ENCODE data around the gene LACRT. TPM values are rescaled to one million over a fixed set of nuclear protein-coding genes. Genes with fewer than 3 reads are reported as not detected.

LACRT gene
- total and polyA plus RNA-seq, 2 donors (not counting 3 experiments of a cell fraction or from before 2014, with no cell fraction given), result not detected

DNA sequence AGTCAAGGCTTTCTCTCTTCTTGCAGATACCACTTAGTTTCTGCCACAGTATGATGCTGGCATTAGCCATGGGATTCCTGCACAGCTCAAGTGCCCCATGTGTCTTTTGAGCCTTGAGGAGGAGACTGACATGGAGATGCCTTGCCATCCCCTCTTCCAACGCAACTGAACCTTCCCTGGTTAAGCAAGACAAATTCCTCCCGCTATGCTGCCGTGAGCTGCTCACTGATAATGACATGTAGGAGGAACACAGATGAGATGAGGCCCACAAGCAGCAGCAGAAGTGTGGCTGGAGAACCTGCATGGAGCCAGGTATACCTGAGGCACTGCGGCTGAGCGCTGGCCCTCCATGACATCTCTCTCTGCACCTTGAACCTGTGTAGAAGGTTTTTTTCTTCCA is 30.8 kb downstream of the LACRT start:
- POLR2A ChIA-PET, result no interaction called here
- H3K4me1 ChIP-seq (ENCODE audit: control insufficient read depth, extremely low read depth, insufficient read depth, low read length), result no peaks in the 10 kb centered on the region
- no peak overlapping the region for H2AFZ ChIP-seq (ENCODE audit: low read depth, low read length)
- peaks cover 0 to 4% of the 10 kb centered on the region in 2 experiments for H3K27me3 ChIP-seq (ENCODE audit: control insufficient read depth in 2 of 2, insufficient read depth in 2 of 2, low read length in 2 of 2)
- FAIRE-seq (no peak), DNase-seq (ENCODE audit: low read depth, low spot score) (no peak)
- intact Hi-C loops (cut with micrococcal nuclease), result no loop called here
- H3K4me3 ChIP-seq (replicated peaks in 1 of 3; ENCODE audit: insufficient read depth in 1 of 3, low read depth in 1 of 3, low read length in 3 of 3), result no peak overlapping the region
- H3K9me1 ChIP-seq (replicated peaks; ENCODE audit: control insufficient read depth, extremely low read depth, insufficient read depth, low read length), result no peaks in the 10 kb centered on the region
- BruUV-seq (replicated peaks), result no TSS peak
- no peaks in the 10 kb centered on the region for H3K36me3 ChIP-seq (ENCODE audit: control insufficient read depth in 2 of 2, extremely low read depth in 1 of 2, insufficient read depth in 2 of 2, low read length in 2 of 2)
- TF ChIP-seq, protein P1, sequence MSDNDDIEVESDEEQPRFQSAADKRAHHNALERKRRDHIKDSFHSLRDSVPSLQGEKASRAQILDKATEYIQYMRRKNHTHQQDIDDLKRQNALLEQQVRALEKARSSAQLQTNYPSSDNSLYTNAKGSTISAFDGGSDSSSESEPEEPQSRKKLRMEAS (IDR thresholded peaks at IDR 0.05; ENCODE audit: insufficient read depth, insufficient read length), result no peak
- TF ChIP-seq MYC (IDR thresholded peaks at IDR 0.05; ENCODE audit: low read depth, low read length), result no peak
- TF ChIP-seq, protein P2, sequence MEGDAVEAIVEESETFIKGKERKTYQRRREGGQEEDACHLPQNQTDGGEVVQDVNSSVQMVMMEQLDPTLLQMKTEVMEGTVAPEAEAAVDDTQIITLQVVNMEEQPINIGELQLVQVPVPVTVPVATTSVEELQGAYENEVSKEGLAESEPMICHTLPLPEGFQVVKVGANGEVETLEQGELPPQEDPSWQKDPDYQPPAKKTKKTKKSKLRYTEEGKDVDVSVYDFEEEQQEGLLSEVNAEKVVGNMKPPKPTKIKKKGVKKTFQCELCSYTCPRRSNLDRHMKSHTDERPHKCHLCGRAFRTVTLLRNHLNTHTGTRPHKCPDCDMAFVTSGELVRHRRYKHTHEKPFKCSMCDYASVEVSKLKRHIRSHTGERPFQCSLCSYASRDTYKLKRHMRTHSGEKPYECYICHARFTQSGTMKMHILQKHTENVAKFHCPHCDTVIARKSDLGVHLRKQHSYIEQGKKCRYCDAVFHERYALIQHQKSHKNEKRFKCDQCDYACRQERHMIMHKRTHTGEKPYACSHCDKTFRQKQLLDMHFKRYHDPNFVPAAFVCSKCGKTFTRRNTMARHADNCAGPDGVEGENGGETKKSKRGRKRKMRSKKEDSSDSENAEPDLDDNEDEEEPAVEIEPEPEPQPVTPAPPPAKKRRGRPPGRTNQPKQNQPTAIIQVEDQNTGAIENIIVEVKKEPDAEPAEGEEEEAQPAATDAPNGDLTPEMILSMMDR (IDR thresholded peaks at IDR 0.05; ENCODE audit: extremely low read depth in 1 of 2, insufficient read depth in 1 of 2, low read depth in 1 of 2, low read length in 2 of 2), result no peak
- TF ChIP-seq EZH2 (IDR thresholded peaks at IDR 0.05; ENCODE audit: borderline replicate concordance, low read depth, low read length, severe bottlenecking), result no peak
- no peak for TF ChIP-seq POLR2AphosphoS5 (IDR thresholded peaks at IDR 0.05; ENCODE audit: insufficient read depth, low read depth, low read length)
- no peak for TF ChIP-seq POLR2A (IDR thresholded peaks at IDR 0.05; ENCODE audit: low read depth, low read length)
- no peak for TF ChIP-seq FOS (IDR thresholded peaks at IDR 0.05; ENCODE audit: borderline replicate concordance, insufficient read depth, low read length)
- no peak for TF ChIP-seq JUN (IDR thresholded peaks at IDR 0.05; ENCODE audit: borderline replicate concordance, insufficient read depth, insufficient read length, low read depth)
- no peak for TF ChIP-seq GATA2 (IDR thresholded peaks at IDR 0.05; ENCODE audit: insufficient read depth, insufficient read length, low read depth, low read length)
- no peak overlapping the region for H3K4me2 ChIP-seq (ENCODE audit: insufficient read depth, low read length)
- H3K27ac ChIP-seq (ENCODE audit: insufficient read depth, low read depth, low read length), result no peak overlapping the region
- CTCF ChIA-PET, result interaction anchor here (1.1 to 1.5 kb wide), 3 partner anchors 8 to 24 kb away, joined by 4 to 5 read pairs (median 4); no protein-coding TSS in a partner anchor
- H3K9me3 ChIP-seq (replicated peaks; ENCODE audit: control insufficient read depth, insufficient read depth, low read length), result no peaks in the 10 kb centered on the region
- dilution Hi-C loops (cut with MboI; ENCODE audit: extremely low pct_ligation_motif_present, low sequenced_read_pairs), result no loop called here
- no peak overlapping the region for H3K9ac ChIP-seq (replicated peaks; ENCODE audit: extremely low read depth, insufficient read depth, low read length)
- no peaks in the 10 kb centered on the region for H3K79me2 ChIP-seq (ENCODE audit: control insufficient read depth, insufficient read depth, low read length)
- H4K20me1 ChIP-seq (replicated peaks; ENCODE audit: control insufficient read depth, extremely low read depth, insufficient read depth, low read length), result no peaks in the 10 kb centered on the region

All from endothelial cell of umbilical vein (primary cell).